ENCODE measurements around the gene TROAP. TPM values are rescaled to one million over a fixed set of nuclear protein-coding genes. Genes with fewer than 3 reads are reported as not detected.
"Not testable (repeated sequence)": the region's sequence is repeated elsewhere in the genome, so short reads cannot be mapped to it uniquely, and the experiment has no call there.

Gene TROAP
- total and polyA plus RNA-seq, 9 donors: 6.9 to 18.2 (median 12.1) TPM

GRCh38 chr12:49366652-49367380 is 43.8 kb downstream of the TROAP start:
- DNase-seq: peak; percentile 98
- Histone ChIP-seq H3K27me3 (ENCODE audit: control insufficient read depth, insufficient read depth, low read length) (no peaks in the 10 kb centered on the region), H3K4me3 (ENCODE audit: low read length) (peak overlapping the region; percentile 86), H3K4me1 (ENCODE audit: control insufficient read depth, insufficient read depth, low read length) (peaks cover 11% of the 10 kb centered on the region), H3K27ac (ENCODE audit: low read length) (peak overlapping the region; percentile 98), H3K9me3 (replicated peaks; ENCODE audit: control insufficient read depth, low read depth, low read length) (no peaks in the 10 kb centered on the region), H3K36me3 (ENCODE audit: control insufficient read depth, insufficient read depth, low read length) (no peaks in the 10 kb centered on the region)
- WGBS (ENCODE audit: insufficient coverage): under 1% methylated on average over 95 of the region's 97 CpGs

GRCh38 chr12:49367381-49368239 is 44.6 kb downstream of the TROAP start, which contains the start of gene SPATS2:
Gene SPATS2, plus strand, starts transcription at chr12:49367462. Its CDS starts 93,551 bp downstream, at chr12:49461013.
- WGBS (ENCODE audit: insufficient coverage): under 1% methylated on average over 21 of the region's 52 CpGs
- H3K4me3 ChIP-seq (ENCODE audit: low read length): peak within 1 kb of the TSS; percentile 86
- H3K27me3 ChIP-seq (ENCODE audit: control insufficient read depth, insufficient read depth, low read length): no peaks in the 10 kb centered on the region
- no peaks in the 10 kb centered on the region for H3K9me3 ChIP-seq (replicated peaks; ENCODE audit: control insufficient read depth, low read depth, low read length)
- H3K27ac ChIP-seq (ENCODE audit: low read length): peak within 1 kb of the TSS; percentile 98
- no peaks in the 10 kb centered on the region for H3K36me3 ChIP-seq (ENCODE audit: control insufficient read depth, insufficient read depth, low read length)
- H3K4me1 ChIP-seq (ENCODE audit: control insufficient read depth, insufficient read depth, low read length): peaks cover 11% of the 10 kb centered on the region
- DNase-seq: peak; percentile 69

- peak overlapping the region; percentile 86 for H3K4me3 ChIP-seq (ENCODE audit: low read length)
- WGBS (ENCODE audit: insufficient coverage): no CpG with 5 or more reads among the region's 3 CpGs
- H3K9me3 ChIP-seq (replicated peaks; ENCODE audit: control insufficient read depth, low read depth, low read length): no peaks in the 10 kb centered on the region
- no peak for DNase-seq
- peak overlapping the region; percentile 98 for H3K27ac ChIP-seq (ENCODE audit: low read length)
- peaks cover 11% of the 10 kb centered on the region for H3K4me1 ChIP-seq (ENCODE audit: control insufficient read depth, insufficient read depth, low read length)
- no peaks in the 10 kb centered on the region for H3K27me3 ChIP-seq (ENCODE audit: control insufficient read depth, insufficient read depth, low read length)
- no peaks in the 10 kb centered on the region for H3K36me3 ChIP-seq (ENCODE audit: control insufficient read depth, insufficient read depth, low read length)
Measured at GRCh38 chr12:49368240-49368600, 45.2 kb downstream of the TROAP start.

GRCh38 chr12:49369411-49370145 is 46.5 kb downstream of the TROAP start:
- Histone ChIP-seq H3K27me3 (ENCODE audit: control insufficient read depth, insufficient read depth, low read length) (no peaks in the 10 kb centered on the region), H3K27ac (ENCODE audit: low read length) (peak overlapping the region; percentile 78), H3K9me3 (replicated peaks; ENCODE audit: control insufficient read depth, low read depth, low read length) (no peaks in the 10 kb centered on the region), H3K4me1 (ENCODE audit: control insufficient read depth, insufficient read depth, low read length) (peaks cover 11% of the 10 kb centered on the region), H3K4me3 (ENCODE audit: low read length) (no peak overlapping the region), H3K36me3 (ENCODE audit: control insufficient read depth, insufficient read depth, low read length) (no peaks in the 10 kb centered on the region)
- peak; percentile 82 for DNase-seq
- 20% methylated on average over 1 of the region's 6 CpGs for WGBS (ENCODE audit: insufficient coverage)

- WGBS (ENCODE audit: insufficient coverage): 100% methylated on average over 2 of the region's 6 CpGs
- Histone ChIP-seq H3K27me3 (ENCODE audit: control insufficient read depth, insufficient read depth, low read length) (no peaks in the 10 kb centered on the region), H3K4me1 (ENCODE audit: control insufficient read depth, insufficient read depth, low read length) (peaks cover 11% of the 10 kb centered on the region), H3K27ac (ENCODE audit: low read length) (no peak overlapping the region), H3K9me3 (replicated peaks; ENCODE audit: control insufficient read depth, low read depth, low read length) (no peaks in the 10 kb centered on the region), H3K36me3 (ENCODE audit: control insufficient read depth, insufficient read depth, low read length) (no peaks in the 10 kb centered on the region), H3K4me3 (ENCODE audit: low read length) (no peak overlapping the region)
- no peak for DNase-seq
Measured at GRCh38 chr12:49370539-49370938, 47.5 kb downstream of the TROAP start.

- Histone ChIP-seq H3K9me3 (replicated peaks; ENCODE audit: control insufficient read depth, low read depth, low read length) (no peaks in the 10 kb centered on the region), H3K4me1 (ENCODE audit: control insufficient read depth, insufficient read depth, low read length) (no peaks in the 10 kb centered on the region), H3K27me3 (ENCODE audit: control insufficient read depth, insufficient read depth, low read length) (no peaks in the 10 kb centered on the region), H3K27ac (ENCODE audit: low read length) (no peak overlapping the region), H3K4me3 (ENCODE audit: low read length) (no peak overlapping the region), H3K36me3 (ENCODE audit: control insufficient read depth, insufficient read depth, low read length) (no peaks in the 10 kb centered on the region)
- DNase-seq: no peak
- WGBS (ENCODE audit: insufficient coverage): 71% methylated on average over 1 of the region's 1 CpG
Measured at GRCh38 chr12:49375406-49375805, 52.4 kb downstream of the TROAP start.

- Histone ChIP-seq H3K27ac (ENCODE audit: low read length) (no peak overlapping the region), H3K4me1 (ENCODE audit: control insufficient read depth, insufficient read depth, low read length) (no peaks in the 10 kb centered on the region), H3K27me3 (ENCODE audit: control insufficient read depth, insufficient read depth, low read length) (no peaks in the 10 kb centered on the region), H3K4me3 (ENCODE audit: low read length) (no peak overlapping the region), H3K36me3 (ENCODE audit: control insufficient read depth, insufficient read depth, low read length) (no peaks in the 10 kb centered on the region), H3K9me3 (replicated peaks; ENCODE audit: control insufficient read depth, low read depth, low read length) (no peaks in the 10 kb centered on the region)
- DNase-seq: no peak
- WGBS (ENCODE audit: insufficient coverage): no CpG with 5 or more reads among the region's 2 CpGs
Measured at GRCh38 chr12:49377386-49377785, 54.3 kb downstream of the TROAP start.

GRCh38 chr12:49380184-49380583 is 57.1 kb downstream of the TROAP start:
- not testable (repeated sequence) for H3K36me3 ChIP-seq (ENCODE audit: control insufficient read depth, insufficient read depth, low read length); H3K27me3 ChIP-seq (ENCODE audit: control insufficient read depth, insufficient read depth, low read length); H3K4me1 ChIP-seq (ENCODE audit: control insufficient read depth, insufficient read depth, low read length); DNase-seq; H3K9me3 ChIP-seq (replicated peaks; ENCODE audit: control insufficient read depth, low read depth, low read length); H3K27ac ChIP-seq (ENCODE audit: low read length); H3K4me3 ChIP-seq (ENCODE audit: low read length)
- WGBS (ENCODE audit: insufficient coverage): 94% methylated on average over 8 of the region's 9 CpGs
